GM20000 (cell line): Measurements from ENCODE around the gene ITPR2.

ENCODE experiments used
- DNase-seq: peaks from one replicate; pipeline ENCODE4 v3.0.0; 2012; ENCODE audit warnings: low spot score
- TF ChIP-seq, protein P1 (sequence below): IDR thresholded peaks from 2 replicates; pipeline ENCODE4 v1.5.1; 2012; ENCODE audit warnings: mild to moderate bottlenecking, control low read depth; ENCODE audit errors: extremely low read depth, missing control alignments

Gene ITPR2

DNA sequence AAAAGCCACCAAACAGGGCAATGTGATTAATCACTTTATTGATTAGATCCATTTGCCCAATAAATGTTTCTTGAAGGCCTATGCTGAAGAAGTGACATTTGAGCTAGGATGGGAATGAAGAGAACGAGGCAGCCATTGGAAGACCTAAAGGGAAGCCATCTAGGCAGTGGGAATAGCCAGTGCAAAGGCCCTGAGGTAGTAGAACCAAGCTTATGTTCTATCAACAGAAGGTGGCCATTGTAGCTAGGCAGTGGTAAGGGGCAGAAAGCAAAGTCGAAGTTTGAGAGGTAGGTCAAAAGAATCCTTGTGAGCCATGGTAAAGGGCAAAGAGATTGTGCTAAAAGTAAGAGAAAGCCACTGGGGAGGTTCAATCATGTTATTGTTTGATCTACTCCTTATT lies 173.1 kb downstream of the ITPR2 start:
- TF ChIP-seq, protein P1, sequence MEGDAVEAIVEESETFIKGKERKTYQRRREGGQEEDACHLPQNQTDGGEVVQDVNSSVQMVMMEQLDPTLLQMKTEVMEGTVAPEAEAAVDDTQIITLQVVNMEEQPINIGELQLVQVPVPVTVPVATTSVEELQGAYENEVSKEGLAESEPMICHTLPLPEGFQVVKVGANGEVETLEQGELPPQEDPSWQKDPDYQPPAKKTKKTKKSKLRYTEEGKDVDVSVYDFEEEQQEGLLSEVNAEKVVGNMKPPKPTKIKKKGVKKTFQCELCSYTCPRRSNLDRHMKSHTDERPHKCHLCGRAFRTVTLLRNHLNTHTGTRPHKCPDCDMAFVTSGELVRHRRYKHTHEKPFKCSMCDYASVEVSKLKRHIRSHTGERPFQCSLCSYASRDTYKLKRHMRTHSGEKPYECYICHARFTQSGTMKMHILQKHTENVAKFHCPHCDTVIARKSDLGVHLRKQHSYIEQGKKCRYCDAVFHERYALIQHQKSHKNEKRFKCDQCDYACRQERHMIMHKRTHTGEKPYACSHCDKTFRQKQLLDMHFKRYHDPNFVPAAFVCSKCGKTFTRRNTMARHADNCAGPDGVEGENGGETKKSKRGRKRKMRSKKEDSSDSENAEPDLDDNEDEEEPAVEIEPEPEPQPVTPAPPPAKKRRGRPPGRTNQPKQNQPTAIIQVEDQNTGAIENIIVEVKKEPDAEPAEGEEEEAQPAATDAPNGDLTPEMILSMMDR, result no peak
- DNase-seq, result no peak

GRCh38 chr12:26658991-26659390 lies 174.0 kb downstream of the ITPR2 start:
- TF ChIP-seq, protein P1, result no peak
- DNase-seq, result no peak

- TF ChIP-seq, protein P1, result no peak
- DNase-seq, result no peak
Observed at GRCh38 chr12:26654623-26655022, 178.4 kb downstream of the ITPR2 start.

DNA sequence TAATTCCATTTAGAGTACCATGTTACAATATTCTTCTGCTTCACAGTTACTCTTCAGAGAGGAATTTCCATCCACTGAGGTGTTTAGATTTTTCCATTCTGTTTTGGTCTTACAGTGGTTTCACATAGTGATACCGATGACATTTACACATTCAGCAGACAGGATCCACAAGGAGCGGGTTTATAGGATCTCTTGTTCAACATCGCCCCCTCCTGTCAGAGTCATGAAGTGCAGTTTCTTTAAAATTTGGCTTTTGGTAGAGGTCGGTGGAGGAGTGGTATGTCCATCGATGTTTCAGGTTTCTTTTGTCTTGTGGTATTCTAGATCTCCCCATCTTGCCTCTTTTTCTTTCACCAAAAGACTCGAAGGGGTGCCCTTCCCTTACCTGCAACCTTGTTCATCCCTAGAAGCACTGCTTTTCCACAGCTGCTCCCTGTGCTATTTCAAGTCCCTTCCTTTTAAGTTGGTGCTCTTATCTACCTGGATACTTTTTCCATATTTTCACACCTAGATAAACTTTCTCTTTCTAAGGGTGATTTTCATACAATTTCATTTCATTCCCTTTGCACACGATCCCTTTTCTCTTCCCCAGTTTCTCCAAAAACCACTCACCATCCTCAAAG lies 181.3 kb downstream of the ITPR2 start:
- TF ChIP-seq, protein P1, result peak; percentile 46
- DNase-seq, result peak; percentile 26

GRCh38 chr12:26651036-26651435 lies 182.0 kb downstream of the ITPR2 start:
- TF ChIP-seq, protein P1, result no peak
- DNase-seq, result no peak

DNA sequence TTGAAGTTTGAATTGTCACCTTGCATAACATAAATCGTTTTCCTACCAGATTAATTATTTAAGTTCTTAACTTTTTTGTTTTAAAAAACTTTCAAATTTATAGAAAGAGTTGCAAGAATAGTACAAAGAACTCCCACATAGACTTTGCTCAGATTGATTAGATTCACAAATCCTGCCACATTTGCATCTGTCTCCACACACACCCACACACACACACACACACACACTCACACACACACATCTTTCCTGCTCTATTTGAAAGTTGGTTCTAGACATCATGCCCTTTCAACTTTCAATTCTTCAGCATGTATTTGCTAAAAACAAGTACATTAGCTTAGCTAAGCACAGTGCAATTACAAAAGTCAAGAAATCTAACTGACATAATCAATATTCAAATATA lies 184.0 kb downstream of the ITPR2 start:
- no peak for DNase-seq
- TF ChIP-seq, protein P1, result no peak

DNA sequence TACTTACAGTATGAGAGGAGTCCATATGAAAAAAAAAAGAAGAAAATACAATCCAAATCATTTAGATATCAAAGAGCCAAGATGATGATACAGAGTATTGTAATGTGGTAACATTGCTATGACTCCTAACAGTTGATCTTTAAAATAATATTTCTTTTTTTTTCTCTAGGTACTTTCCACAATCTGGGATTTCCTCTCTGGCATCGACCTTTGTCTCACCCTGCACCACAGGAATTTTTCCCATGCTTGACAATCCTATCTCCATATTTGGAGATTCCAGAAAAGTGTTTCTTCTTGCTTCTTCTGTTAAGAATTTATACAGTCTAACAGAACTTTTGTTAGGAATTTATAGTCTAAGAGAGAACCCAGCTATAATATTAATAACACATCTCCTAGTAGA lies 184.4 kb downstream of the ITPR2 start:
- no peak for DNase-seq
- TF ChIP-seq, protein P1, result no peak
